ENCODE data around the gene LITAF.

LITAF gene

GRCh38 chr16:11557801-11558200 is 28.9 kb downstream of the LITAF start:
- H3K27ac ChIP-seq: no peak overlapping the region
- no peak for TF ChIP-seq CTCF (conservative IDR thresholded peaks at IDR 0.05)

- no peak for TF ChIP-seq CTCF (conservative IDR thresholded peaks at IDR 0.05)
- H3K27ac ChIP-seq: no peak overlapping the region
These were observed 29.6 kb downstream of the LITAF start for GRCh38 chr16:11556945-11557720.

GRCh38 chr16:11556214-11556819 is 30.4 kb downstream of the LITAF start:
- no peak for TF ChIP-seq CTCF (conservative IDR thresholded peaks at IDR 0.05)
- no peak overlapping the region for H3K27ac ChIP-seq

GRCh38 chr16:11554053-11554452 is 32.7 kb downstream of the LITAF start:
- TF ChIP-seq CTCF (conservative IDR thresholded peaks at IDR 0.05): no peak
- peak overlapping the region; percentile 42 for H3K27ac ChIP-seq

- H3K27ac ChIP-seq: no peak overlapping the region
- no peak for TF ChIP-seq CTCF (conservative IDR thresholded peaks at IDR 0.05)
These were observed 33.3 kb downstream of the LITAF start for GRCh38 chr16:11553371-11553770.

- no peak for TF ChIP-seq CTCF (conservative IDR thresholded peaks at IDR 0.05)
- no peak overlapping the region for H3K27ac ChIP-seq
These were observed 34.3 kb downstream of the LITAF start for GRCh38 chr16:11552440-11552839.

GRCh38 chr16:11551842-11552241 is 34.9 kb downstream of the LITAF start:
- no peak overlapping the region for H3K27ac ChIP-seq
- no peak for TF ChIP-seq CTCF (conservative IDR thresholded peaks at IDR 0.05)
